ENCODE measurements around the gene SPATS2L. TPM values are rescaled to one million over a fixed set of nuclear protein-coding genes. Genes with fewer than 3 reads are reported as not detected.

SPATS2L gene
- polyA plus RNA-seq, 2 of the 4 experiments (the other 2 are of a cell fraction), result 85.2 to 202 TPM

- TF ChIP-seq REST (IDR thresholded peaks at IDR 0.05) (no peak), HOXA7 (CRISPR knock-in tag; IDR thresholded peaks at IDR 0.05) (no peak), SMC3 (IDR thresholded peaks at IDR 0.05) (no peak), JUNB (IDR thresholded peaks at IDR 0.05) (peak; percentile 31; the same call in 1 of the 2 replicates), ZNF302 (CRISPR knock-in tag; IDR thresholded peaks at IDR 0.05) (no peak), ZC3H11A (IDR thresholded peaks at IDR 0.05) (no peak), FOSL2 (IDR thresholded peaks at IDR 0.05) (peak; percentile 53), FOSL2 (CRISPR knock-in tag; IDR thresholded peaks at IDR 0.05) (peak; percentile 90), HMGXB4 (CRISPR knock-in tag; IDR thresholded peaks at IDR 0.05; ENCODE audit: borderline replicate concordance) (no peak), ZSCAN20 (CRISPR knock-in tag; IDR thresholded peaks at IDR 0.05) (no peak), RFX5 (IDR thresholded peaks at IDR 0.05) (no peak), MAX (IDR thresholded peaks at IDR 0.05) (0 out of 2 replicates have a peak, but pooled peaks have one; percentile 49), RAD21 (conservative IDR thresholded peaks at IDR 0.05 in 1 of 2, IDR thresholded peaks at IDR 0.05 in 1 of 2) (no peak; a peak in 1 of 5 replicates), E2F6 (IDR thresholded peaks at IDR 0.05; ENCODE audit: borderline replicate concordance, low read depth) (no peak), JUN (IDR thresholded peaks at IDR 0.05) (peak in 1 of 2 experiments; percentile 46; a peak in 1 of 5 replicates), TFCP2L1 (CRISPR knock-in tag; IDR thresholded peaks at IDR 0.05) (no peak), CTCF (IDR thresholded peaks at IDR 0.05) (no peak), EHMT2 (IDR thresholded peaks at IDR 0.05; ENCODE audit: low read depth) (no peak), HOXB13 (CRISPR knock-in tag; IDR thresholded peaks at IDR 0.05; ENCODE audit: low read depth) (no peak), GATA3 (IDR thresholded peaks at IDR 0.05; ENCODE audit: borderline replicate concordance) (no peak), FOSB (CRISPR knock-in tag; IDR thresholded peaks at IDR 0.05) (no peak), HES2 (IDR thresholded peaks at IDR 0.05) (no peak), BCL3 (IDR thresholded peaks at IDR 0.05) (no peak), RNF2 (IDR thresholded peaks at IDR 0.05; ENCODE audit: borderline replicate concordance, low read depth) (no peak), PHF8 (IDR thresholded peaks at IDR 0.05; ENCODE audit: borderline replicate concordance, low read depth) (no peak), NR3C1 (IDR thresholded peaks at IDR 0.05) (no peak), ESRRA (IDR thresholded peaks at IDR 0.05; ENCODE audit: borderline replicate concordance, low read length) (no peak), HEYL (CRISPR knock-in tag; IDR thresholded peaks at IDR 0.05) (no peak)
Observed at GRCh38 chr2:200408428-200409316, 102.2 kb downstream of the SPATS2L start (continued).

Measured in A549 (cell line).